ENCODE measurements around the gene PIGM. TPM values are rescaled to one million over a fixed set of nuclear protein-coding genes. Genes with fewer than 3 reads are reported as not detected.

Gene PIGM
- total RNA-seq, 1 experiment from 2014 or later: 4.4 TPM

GRCh38 chr1:160004001-160004400 is 27.8 kb downstream of the PIGM start (continued):
- TF ChIP-seq, protein P1, sequence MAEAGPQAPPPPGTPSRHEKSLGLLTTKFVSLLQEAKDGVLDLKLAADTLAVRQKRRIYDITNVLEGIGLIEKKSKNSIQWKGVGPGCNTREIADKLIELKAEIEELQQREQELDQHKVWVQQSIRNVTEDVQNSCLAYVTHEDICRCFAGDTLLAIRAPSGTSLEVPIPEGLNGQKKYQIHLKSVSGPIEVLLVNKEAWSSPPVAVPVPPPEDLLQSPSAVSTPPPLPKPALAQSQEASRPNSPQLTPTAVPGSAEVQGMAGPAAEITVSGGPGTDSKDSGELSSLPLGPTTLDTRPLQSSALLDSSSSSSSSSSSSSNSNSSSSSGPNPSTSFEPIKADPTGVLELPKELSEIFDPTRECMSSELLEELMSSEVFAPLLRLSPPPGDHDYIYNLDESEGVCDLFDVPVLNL (CRISPR knock-in tag; IDR thresholded peaks at IDR 0.05; ENCODE audit: borderline replicate concordance, low read depth): no peak
- TF ChIP-seq ZNF232 (CRISPR knock-in tag; IDR thresholded peaks at IDR 0.05) (no peak), TP53 (CRISPR knock-in tag; IDR thresholded peaks at IDR 0.05) (no peak), NR1H2 (CRISPR knock-in tag; IDR thresholded peaks at IDR 0.05) (no peak), ZNF263 (CRISPR knock-in tag; IDR thresholded peaks at IDR 0.05; ENCODE audit: low read depth) (no peak), JUN (CRISPR knock-in tag; IDR thresholded peaks at IDR 0.05) (no peak), E2F5 (CRISPR knock-in tag; IDR thresholded peaks at IDR 0.05) (no peak), ZNF121 (CRISPR knock-in tag; IDR thresholded peaks at IDR 0.05) (no peak)
- TF ChIP-seq, protein P2, sequence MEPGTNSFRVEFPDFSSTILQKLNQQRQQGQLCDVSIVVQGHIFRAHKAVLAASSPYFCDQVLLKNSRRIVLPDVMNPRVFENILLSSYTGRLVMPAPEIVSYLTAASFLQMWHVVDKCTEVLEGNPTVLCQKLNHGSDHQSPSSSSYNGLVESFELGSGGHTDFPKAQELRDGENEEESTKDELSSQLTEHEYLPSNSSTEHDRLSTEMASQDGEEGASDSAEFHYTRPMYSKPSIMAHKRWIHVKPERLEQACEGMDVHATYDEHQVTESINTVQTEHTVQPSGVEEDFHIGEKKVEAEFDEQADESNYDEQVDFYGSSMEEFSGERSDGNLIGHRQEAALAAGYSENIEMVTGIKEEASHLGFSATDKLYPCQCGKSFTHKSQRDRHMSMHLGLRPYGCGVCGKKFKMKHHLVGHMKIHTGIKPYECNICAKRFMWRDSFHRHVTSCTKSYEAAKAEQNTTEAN (CRISPR knock-in tag; IDR thresholded peaks at IDR 0.05): no peak

GRCh38 chr1:160001440-160001839 is 30.4 kb downstream of the PIGM start:
- ATAC-seq: no peak
- ChIA-PET CTCF (interaction anchor here (1.1 to 1.4 kb wide), 2 partner anchors 55 to 102 kb away, joined by 3 to 4 read pairs; partner anchors contain the start of gene CFAP45), POLR2A (no interaction called here)
- Mint-ChIP-seq H3K9me3 (0 out of 2 replicates have a peak, but pooled peaks cover 4% of the 10 kb centered on the region), H3K27me3 (ENCODE audit: low read depth) (no peaks in the 10 kb centered on the region; the same call in none of the 2 replicates), H3K36me3 (no peaks in the 10 kb centered on the region), H3K27ac (no peak overlapping the region), H3K4me3 (no peak overlapping the region), H3K4me1 (no peaks in the 10 kb centered on the region)
- DNase-seq (ENCODE audit: low spot score): no peak
- no peak for TF ChIP-seq ZBTB21 (CRISPR knock-in tag; IDR thresholded peaks at IDR 0.05; ENCODE audit: borderline replicate concordance)
- TF ChIP-seq, protein P3, sequence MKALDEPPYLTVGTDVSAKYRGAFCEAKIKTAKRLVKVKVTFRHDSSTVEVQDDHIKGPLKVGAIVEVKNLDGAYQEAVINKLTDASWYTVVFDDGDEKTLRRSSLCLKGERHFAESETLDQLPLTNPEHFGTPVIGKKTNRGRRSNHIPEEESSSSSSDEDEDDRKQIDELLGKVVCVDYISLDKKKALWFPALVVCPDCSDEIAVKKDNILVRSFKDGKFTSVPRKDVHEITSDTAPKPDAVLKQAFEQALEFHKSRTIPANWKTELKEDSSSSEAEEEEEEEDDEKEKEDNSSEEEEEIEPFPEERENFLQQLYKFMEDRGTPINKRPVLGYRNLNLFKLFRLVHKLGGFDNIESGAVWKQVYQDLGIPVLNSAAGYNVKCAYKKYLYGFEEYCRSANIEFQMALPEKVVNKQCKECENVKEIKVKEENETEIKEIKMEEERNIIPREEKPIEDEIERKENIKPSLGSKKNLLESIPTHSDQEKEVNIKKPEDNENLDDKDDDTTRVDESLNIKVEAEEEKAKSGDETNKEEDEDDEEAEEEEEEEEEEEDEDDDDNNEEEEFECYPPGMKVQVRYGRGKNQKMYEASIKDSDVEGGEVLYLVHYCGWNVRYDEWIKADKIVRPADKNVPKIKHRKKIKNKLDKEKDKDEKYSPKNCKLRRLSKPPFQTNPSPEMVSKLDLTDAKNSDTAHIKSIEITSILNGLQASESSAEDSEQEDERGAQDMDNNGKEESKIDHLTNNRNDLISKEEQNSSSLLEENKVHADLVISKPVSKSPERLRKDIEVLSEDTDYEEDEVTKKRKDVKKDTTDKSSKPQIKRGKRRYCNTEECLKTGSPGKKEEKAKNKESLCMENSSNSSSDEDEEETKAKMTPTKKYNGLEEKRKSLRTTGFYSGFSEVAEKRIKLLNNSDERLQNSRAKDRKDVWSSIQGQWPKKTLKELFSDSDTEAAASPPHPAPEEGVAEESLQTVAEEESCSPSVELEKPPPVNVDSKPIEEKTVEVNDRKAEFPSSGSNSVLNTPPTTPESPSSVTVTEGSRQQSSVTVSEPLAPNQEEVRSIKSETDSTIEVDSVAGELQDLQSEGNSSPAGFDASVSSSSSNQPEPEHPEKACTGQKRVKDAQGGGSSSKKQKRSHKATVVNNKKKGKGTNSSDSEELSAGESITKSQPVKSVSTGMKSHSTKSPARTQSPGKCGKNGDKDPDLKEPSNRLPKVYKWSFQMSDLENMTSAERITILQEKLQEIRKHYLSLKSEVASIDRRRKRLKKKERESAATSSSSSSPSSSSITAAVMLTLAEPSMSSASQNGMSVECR (CRISPR knock-in tag; IDR thresholded peaks at IDR 0.05; ENCODE audit: borderline replicate concordance): no peak
- TF ChIP-seq NFYB (CRISPR knock-in tag; conservative IDR thresholded peaks at IDR 0.05; ENCODE audit: low read depth): no peak
- no peak for TF ChIP-seq EMX1 (CRISPR knock-in tag; IDR thresholded peaks at IDR 0.05)
- no peak for TF ChIP-seq SMAD4 (CRISPR knock-in tag; IDR thresholded peaks at IDR 0.05)
- TF ChIP-seq TEAD1 (CRISPR knock-in tag; IDR thresholded peaks at IDR 0.05): no peak
- no peak for TF ChIP-seq CDX4 (CRISPR knock-in tag; IDR thresholded peaks at IDR 0.05; ENCODE audit: borderline replicate concordance)
- no peak for TF ChIP-seq FOXP1 (CRISPR knock-in tag; IDR thresholded peaks at IDR 0.05; ENCODE audit: borderline replicate concordance)
- TF ChIP-seq ZNF423 (CRISPR knock-in tag; IDR thresholded peaks at IDR 0.05): no peak
- TF ChIP-seq, protein P2 (CRISPR knock-in tag; IDR thresholded peaks at IDR 0.05): no peak
- TF ChIP-seq, protein P4, sequence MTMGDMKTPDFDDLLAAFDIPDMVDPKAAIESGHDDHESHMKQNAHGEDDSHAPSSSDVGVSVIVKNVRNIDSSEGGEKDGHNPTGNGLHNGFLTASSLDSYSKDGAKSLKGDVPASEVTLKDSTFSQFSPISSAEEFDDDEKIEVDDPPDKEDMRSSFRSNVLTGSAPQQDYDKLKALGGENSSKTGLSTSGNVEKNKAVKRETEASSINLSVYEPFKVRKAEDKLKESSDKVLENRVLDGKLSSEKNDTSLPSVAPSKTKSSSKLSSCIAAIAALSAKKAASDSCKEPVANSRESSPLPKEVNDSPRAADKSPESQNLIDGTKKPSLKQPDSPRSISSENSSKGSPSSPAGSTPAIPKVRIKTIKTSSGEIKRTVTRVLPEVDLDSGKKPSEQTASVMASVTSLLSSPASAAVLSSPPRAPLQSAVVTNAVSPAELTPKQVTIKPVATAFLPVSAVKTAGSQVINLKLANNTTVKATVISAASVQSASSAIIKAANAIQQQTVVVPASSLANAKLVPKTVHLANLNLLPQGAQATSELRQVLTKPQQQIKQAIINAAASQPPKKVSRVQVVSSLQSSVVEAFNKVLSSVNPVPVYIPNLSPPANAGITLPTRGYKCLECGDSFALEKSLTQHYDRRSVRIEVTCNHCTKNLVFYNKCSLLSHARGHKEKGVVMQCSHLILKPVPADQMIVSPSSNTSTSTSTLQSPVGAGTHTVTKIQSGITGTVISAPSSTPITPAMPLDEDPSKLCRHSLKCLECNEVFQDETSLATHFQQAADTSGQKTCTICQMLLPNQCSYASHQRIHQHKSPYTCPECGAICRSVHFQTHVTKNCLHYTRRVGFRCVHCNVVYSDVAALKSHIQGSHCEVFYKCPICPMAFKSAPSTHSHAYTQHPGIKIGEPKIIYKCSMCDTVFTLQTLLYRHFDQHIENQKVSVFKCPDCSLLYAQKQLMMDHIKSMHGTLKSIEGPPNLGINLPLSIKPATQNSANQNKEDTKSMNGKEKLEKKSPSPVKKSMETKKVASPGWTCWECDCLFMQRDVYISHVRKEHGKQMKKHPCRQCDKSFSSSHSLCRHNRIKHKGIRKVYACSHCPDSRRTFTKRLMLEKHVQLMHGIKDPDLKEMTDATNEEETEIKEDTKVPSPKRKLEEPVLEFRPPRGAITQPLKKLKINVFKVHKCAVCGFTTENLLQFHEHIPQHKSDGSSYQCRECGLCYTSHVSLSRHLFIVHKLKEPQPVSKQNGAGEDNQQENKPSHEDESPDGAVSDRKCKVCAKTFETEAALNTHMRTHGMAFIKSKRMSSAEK (CRISPR knock-in tag; IDR thresholded peaks at IDR 0.05; ENCODE audit: borderline replicate concordance): no peak
- no peak for TF ChIP-seq NFATC4 (CRISPR knock-in tag; IDR thresholded peaks at IDR 0.05)
- TF ChIP-seq SMAD3 (CRISPR knock-in tag; IDR thresholded peaks at IDR 0.05; ENCODE audit: borderline replicate concordance): no peak
- no peak for TF ChIP-seq MYBL2 (CRISPR knock-in tag; IDR thresholded peaks at IDR 0.05)
- no peak for TF ChIP-seq FOXK1 (CRISPR knock-in tag; IDR thresholded peaks at IDR 0.05)
